ENCODE data around the gene RARS2.
"Not testable (repeated sequence)": the region's sequence is repeated elsewhere in the genome, so short reads cannot be mapped to it uniquely, and the experiment has no call there.

Gene RARS2, protein sequence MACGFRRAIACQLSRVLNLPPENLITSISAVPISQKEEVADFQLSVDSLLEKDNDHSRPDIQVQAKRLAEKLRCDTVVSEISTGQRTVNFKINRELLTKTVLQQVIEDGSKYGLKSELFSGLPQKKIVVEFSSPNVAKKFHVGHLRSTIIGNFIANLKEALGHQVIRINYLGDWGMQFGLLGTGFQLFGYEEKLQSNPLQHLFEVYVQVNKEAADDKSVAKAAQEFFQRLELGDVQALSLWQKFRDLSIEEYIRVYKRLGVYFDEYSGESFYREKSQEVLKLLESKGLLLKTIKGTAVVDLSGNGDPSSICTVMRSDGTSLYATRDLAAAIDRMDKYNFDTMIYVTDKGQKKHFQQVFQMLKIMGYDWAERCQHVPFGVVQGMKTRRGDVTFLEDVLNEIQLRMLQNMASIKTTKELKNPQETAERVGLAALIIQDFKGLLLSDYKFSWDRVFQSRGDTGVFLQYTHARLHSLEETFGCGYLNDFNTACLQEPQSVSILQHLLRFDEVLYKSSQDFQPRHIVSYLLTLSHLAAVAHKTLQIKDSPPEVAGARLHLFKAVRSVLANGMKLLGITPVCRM

DNA sequence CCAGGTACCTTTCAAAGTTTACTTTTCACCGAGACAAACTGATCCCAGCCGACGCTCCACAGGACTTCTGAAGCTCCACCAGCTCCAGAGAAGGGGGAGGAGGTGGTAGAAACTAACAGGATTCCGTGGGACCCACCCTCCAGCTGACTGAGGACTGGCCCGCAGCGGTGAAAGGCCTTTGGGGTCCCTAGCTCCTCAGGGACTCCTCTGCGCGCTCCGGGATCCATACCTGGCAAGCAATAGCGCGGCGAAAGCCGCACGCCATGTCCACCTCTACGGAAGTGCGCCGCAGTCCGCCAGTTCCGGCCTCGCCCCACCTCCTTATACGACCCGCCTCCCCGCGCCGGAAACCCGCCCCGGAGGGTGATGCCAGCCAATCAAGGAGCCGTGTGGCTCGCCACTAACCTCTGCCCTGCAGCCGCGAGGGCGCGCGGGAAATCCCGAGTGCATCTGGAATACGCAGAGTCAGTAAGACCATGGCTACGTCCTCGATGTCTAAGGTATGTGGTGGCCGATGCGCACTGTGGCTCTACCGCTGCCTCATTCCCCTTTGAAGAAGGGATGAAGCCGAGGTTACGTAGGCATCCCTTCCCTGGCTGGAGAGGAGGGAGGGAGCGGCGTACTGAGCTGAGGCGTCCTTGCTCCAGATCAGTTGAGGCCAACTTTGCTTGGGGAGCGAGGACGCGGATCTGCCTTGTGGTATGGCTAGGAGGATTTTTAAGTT is at the start of gene RARS2, which contains the start of gene ORC3:
Gene RARS2 (minus strand): TSS at position 295 of the 724 bp plus-strand sequence. CDS start 30 bp downstream, at position 265.
Gene ORC3 (plus strand): TSS at position 443 of the 724 bp plus-strand sequence. CDS start 34 bp downstream, at position 477.
- DNase-seq (ENCODE audit: low read depth in 2 of 2): peak; percentile 85 to 90

DNA sequence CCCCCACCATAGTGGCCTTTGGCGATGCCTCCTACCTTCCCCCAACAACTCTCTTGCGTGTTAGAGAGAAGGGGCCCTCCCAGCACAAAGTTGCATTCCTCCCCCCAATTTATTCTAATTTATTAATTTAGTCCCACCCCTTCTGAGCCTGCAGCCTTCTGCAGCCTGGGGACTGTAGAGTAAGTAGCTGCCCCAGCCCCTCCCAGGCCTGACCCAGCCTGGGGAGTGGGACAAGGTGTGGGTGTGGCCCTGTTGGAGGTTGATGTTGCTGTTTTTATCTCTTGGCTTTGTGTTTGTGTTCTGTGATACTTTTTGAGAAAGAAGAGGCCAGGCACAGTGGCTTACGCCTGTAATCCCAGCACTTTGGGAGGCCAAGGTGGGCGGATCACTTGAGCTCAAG is 49.6 kb upstream of the RARS2 start:
- DNase-seq (ENCODE audit: low read depth in 2 of 2): no peak

DNA sequence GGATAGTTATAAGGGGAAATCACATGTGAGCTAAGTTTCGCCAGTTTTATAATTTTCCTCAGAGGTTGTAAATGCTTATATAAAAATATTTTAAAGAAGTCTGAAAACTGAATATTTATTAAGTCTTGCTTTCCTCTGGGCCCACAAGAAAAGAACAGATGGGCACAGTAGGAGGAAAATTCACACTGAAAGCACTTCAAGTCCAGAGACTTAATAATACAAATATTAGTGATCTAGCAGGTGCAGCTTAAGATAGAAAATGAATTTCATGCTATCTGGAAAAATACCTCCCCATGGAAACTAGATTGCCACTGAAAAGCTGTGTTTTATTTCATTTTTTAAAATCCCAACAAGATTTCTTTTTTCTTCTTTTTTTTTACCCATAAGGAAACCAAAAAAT is 47.3 kb upstream of the RARS2 start:
- no peak for DNase-seq (ENCODE audit: low read depth in 2 of 2)

DNA sequence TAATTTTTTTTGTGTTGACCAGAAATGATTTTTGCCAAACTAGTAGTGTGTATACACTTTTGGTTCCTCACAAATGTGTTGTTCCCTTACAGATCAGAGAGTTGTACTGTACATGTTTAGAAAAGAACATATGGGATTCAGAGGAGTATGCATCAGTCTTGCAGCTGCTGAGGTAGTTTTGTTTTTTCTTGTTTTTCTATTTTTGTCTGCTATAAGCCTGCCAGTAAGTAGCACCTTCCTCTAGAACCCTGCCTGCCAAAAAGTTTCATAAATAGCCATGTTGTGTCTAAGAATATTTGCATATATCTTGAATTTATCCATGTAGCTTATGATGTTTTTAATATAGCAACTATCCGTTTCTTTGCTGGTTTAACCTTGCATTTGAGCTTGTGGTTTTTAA is 46.5 kb upstream of the RARS2 start:
- no peak for DNase-seq (ENCODE audit: low read depth in 2 of 2)

DNA sequence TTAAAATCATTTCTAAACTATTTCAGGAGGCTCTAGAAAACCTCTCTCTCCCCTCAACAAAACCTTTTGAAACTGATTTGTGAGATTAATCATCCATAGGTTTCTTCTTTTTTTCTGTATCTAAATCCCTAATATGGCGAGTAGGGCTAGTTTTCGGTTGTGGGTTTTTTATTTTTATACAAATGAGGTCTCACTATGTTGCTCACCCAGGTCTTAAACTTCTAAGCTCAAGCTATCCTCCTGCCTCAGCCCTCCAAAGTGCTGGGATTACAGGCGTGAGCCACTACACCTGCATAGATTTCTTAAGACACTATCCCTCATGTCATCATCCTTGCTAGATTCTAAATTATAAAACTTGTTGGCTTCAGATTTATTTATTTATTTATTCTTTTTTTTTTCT is 44.1 kb upstream of the RARS2 start:
- DNase-seq (ENCODE audit: low read depth in 2 of 2): no peak

DNA sequence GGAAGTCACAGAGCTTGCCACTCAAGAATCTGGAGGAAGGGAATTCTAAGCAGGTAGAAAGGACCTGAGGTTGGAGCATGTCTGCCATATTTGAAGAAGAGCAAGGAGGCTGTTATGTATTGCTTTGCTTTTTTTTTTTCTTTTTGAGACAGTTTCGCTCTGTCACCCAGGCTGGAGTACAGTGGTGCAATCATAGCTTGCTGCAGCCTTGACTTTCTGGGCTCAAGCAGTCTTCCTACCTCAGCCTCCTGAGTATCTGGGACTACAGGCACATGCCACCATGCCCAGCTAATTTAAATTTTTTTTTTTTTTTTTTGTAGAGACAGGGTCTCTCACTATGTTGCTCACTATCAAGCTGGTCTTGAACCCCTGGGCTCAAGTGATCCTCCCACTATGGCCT is 41.0 kb upstream of the RARS2 start:
- DNase-seq (ENCODE audit: low read depth in 2 of 2): no peak

DNA sequence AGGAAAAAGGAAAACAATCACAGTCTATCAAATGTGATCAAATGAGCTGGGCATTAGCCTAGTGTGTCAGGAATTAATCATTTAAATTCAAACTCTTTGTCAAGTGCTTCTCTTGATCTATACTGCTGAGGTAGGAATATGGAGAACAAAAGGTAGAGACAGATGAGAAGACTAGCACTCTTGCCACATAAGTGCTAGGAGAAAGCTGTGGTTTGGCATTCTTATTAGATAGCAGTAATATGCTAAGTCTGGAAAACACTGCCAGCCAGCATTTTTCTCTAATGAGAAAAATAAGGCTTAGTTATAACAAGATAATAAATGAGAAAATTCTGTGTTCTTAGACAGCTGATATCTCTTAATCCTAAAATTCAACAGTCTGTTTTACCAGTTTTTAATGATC is 39.1 kb upstream of the RARS2 start:
- DNase-seq (ENCODE audit: low read depth in 2 of 2): no peak

DNA sequence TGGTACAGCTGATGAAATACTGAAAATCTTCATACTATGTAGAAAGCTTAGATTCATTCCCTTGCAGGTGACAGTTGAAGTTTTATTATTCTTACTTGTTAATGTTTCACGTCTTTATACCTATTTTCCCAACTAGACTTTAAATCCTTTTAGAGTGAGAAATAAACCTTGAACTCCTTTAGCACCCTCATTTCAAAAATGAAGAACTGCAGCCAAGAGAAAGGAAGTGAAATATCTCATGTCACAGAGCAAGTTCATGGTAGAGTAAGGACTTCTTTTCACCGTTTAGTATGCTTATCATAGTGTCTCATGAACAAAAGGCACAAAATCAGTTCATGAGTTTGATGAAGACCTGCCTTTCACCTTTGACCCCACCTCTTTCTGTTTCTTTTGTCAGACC is 38.6 kb upstream of the RARS2 start:
- no peak for DNase-seq (ENCODE audit: low read depth in 2 of 2)

DNA sequence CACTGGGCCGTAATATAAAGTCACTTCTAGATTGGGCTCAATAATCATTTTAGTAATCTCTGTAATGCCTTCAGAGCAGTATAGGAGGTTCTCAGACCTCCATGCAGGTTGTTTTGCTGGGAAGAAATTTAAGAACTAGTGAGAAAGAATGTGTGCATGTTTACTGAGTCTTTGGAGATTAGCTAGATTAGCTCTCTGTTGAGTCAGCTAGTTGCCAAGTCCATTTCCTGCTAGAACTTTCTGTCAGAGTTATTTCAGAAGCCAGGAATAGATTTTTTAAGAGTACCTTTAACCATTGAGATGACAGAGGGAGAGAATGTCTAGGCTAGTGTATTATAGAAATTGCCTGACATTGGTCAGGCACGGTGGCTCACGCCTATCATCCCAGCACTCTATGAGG is 33.5 kb upstream of the RARS2 start:
- no peak for DNase-seq (ENCODE audit: low read depth in 2 of 2)

DNA sequence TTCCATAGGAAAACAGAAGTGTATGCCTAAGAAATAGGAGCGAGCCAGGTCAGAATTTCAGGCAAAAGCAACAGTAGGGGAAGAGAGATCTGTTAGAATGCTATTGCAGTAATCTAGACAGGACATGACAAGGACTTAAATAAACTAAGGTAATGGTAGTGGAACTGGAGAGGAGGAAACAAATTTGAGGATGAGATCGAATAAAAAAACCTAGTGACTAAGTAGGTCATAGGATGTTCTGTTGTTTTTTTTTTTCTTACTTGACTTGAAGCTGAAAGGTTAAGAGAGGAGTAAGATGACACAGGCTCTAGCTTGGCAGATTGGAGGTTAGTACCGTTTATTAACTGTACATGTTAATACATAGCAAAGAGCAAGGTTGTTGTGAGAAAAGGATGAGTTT is 28.7 kb upstream of the RARS2 start:
- DNase-seq (ENCODE audit: low read depth in 2 of 2): no peak

DNA sequence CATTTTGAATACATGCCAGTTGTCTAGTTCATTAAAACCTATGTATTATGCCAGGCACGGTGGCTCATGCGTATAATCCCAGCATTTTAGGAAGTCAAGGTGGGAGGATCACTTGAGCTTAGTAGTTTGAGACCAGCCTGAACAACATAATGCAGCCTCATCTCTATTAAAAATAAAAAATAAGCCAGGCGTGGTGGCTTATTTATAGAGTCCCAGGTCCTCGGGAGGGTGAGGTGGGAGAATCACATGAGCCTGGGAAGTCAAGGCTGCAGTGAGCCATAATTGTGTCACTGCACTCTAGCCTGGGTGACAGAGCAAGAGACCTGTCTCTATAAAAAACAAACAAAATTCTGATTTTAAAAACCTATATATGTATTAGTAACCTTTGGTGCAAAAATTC is 27.6 kb upstream of the RARS2 start:
- DNase-seq (ENCODE audit: low read depth in 2 of 2): no peak

DNA sequence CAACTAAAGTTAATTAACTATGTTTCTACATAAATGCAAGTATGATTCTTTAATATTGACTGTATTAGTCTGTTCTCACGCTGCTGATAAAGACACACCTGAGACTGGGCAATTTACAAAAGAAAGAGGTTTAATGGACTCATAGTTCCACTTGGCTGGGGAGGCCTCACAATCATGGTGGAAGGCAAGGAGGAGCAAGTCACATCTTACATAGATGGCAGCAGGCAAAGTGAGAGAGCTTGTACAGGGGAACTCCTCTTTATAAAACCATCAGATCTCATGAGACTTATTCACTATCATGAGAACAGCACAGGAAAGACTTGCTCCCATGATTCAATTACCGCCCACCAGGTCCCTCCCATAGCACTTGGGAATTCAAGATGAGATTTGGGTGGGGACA is 23.2 kb upstream of the RARS2 start:
- DNase-seq (ENCODE audit: low read depth in 2 of 2): not testable (repeated sequence)

DNA sequence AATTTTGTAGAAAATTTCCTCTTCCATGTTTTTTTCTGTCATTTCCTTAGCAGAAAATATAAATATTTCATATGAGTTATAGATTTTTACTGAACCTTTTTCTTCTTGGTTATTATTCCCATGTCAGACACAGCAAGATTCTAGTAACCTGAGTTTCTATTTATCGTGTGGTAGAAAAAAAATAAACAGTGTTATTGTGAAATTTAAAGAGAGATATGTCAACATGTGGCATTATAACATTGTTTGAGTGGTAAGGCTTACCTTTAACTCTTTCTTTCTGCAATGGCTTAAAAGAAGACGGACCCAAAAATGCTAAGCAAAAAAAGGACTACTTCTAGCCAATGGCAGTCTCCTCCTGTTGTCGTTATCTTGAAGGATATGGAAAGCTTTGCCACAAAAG is 19.0 kb upstream of the RARS2 start:
- DNase-seq (ENCODE audit: low read depth in 2 of 2): no peak

DNA sequence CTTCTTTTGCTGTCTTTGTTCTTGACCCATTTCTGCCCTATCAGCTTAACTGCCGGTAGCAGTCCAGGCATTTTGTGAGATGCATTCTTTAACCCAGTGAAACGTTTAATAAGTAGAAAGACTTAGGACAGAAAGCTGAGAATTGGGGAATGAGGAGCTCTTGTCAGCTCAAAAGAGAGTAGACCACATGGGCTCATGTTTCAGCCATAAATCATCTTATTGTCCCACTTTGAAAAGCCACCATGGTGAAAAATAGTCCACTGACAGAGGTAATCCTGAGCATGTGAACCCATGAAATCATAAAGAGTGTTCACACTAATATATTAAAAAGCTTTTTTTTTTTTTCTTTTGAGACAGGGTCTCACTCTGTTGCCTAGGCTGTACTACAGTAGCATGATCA is 16.4 kb upstream of the RARS2 start:
- DNase-seq (ENCODE audit: low read depth in 2 of 2): no peak

DNA sequence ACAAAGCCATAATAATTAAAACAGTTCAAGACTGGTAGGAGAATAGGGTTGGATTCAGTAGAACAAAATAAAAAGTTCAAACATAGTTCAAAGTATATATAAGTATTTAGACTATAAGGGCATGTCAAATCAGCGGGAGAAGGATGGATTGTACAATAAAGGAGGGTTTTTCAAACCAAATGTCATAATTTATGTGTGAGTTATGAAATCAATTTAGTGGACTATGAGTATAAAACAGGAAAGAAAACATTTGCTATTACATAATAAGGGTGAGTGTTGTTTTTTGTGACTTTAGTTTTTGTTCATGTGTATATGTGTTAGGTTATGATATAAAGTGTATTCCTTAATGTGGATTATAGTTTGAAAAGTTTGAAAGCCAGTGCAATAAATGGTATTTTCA is 10.8 kb upstream of the RARS2 start:
- no peak for DNase-seq (ENCODE audit: low read depth in 2 of 2)

DNA sequence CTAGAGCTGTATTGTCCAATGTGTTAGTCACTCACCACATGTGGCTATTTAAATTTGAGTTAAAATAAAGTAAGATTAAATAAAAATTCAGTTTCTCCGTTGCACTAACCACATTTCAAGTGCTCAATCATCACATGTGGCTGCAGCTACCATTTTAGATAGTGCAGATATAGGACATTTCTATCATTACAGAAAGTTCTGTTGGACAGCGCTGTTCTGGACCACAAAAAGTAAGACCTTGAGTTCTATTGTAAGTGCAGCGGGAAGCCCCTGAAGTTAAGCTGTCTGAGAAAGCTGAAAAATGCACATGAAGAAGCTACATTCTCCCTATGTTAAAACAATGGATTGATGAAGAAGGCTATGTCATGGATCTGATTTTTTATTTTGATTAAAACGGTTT is 1.2 kb upstream of the RARS2 start:
- no peak for DNase-seq (ENCODE audit: low read depth in 2 of 2)

DNA sequence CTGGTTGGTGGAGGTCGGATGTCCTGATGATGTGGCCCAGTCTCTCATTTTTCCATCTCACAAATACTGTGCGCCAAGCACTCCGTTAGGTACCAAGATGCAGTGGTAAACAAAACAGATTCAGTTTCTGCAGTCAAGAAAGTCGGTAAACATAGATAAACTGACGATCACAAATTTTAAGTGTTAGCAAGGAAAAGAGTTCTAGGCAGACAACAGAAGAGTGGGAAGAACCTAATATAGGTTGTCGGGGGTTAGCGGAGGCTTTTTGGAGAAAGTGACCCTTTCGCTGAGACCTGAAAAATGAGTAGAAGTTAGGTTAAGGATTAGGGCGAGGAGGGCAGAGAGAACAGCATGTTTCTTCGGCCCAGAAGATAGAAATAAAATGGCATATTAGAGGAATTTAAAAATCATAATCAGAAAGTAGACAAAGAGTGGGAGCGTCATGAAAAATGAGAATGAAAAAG is 662 bp upstream of the RARS2 start:
- DNase-seq (ENCODE audit: low read depth in 2 of 2): no peak

DNA sequence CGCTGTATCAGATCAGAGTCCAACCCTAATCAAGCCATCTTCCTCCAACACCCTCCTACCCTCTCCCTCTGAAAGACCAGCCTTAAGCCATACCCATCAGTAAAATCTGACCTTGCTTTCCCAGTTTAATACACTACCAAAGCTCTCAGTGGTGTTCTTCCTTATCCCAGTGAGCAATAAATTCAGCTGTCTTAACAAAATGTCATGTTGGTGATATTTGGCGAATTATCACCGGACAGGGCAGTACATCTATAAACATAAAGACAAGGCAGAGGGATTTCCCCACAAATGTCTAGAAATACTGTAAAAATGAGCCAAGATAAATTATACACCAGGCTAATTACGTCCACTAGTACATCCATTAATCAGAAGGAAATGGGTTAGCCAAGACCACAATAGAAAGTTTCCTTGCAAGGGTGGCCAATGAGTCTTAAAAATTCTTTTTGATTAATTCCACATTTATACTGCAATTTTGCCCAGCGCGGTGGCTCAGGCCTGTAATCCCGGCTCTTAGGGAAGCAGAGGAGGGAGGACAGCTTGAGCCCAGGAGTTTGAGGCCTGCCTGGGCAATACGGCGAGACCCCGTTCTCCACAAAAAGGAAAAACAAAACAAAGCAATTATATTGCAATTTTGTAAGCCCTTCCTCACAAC is 905 bp downstream of the RARS2 start:
- DNase-seq (ENCODE audit: low read depth in 2 of 2): no peak

DNA sequence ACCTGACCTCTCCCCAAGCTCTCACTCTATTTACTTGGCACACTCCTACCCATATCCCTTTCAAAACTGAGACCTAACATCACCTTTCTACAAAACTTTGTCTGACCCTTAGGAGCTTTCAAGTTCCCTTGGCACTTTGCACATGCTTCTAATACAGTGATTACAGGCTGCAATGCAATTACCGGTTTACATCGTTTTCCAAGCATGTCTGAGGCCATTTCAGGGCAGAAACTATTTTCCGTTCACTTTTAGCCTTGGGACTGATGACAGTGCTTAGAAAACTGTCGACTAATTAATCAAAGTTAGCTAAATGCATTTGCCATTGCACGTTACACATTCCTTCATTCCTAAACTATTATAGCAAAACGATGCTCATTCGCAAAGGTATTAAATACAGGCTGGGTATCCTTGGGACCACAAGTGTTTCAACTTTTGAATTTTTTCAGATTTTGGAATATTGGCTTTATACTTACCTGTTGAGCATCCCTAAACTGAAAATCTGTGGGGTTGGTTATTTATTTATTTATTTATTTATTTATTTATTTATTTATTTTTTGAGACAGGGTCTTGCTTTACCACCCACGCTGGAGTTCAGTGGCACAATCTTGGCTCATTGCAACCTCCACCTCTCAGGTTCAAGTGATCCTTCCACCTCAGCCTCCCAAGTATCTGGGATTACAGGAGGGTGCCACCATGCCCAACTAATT is 3.3 kb downstream of the RARS2 start:
- DNase-seq (ENCODE audit: low read depth in 2 of 2): no peak

DNA sequence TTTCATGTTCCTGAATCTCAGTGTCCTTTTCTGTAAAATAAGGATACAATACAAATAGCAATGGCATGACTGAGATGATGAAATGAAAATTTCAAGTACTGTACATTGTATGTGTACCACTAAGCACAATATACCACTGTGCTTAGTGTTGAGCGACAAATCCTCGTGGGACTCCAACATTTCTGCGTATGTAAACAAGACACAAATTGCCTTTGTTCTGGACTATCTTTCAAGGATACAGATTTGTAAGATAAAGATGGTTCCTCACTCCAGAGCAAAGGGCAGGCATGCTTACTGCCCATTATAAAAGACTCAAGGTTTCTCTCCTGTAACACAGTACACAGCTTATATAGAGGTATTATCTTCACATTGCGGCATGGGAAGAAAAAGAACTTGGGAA is 6.0 kb downstream of the RARS2 start:
- DNase-seq (ENCODE audit: low read depth in 2 of 2): no peak

DNA sequence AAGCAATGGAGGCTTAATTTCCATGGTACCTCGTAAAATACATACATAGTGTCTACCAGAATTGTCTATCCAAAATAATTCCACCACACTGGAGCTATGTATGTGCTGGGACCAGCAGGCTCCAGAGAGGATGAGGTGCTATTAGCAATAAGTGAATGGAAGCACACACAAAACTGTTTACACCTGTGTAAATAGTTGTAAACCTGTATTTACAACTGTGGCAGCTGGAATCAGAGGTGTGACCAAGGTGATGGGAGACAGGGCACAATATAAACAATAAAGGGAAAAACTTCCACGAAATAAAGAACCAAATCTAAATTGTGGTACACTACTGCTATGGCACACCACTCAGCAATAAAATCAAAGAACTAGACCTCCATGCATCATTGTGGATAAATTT is 14.4 kb downstream of the RARS2 start:
- DNase-seq (ENCODE audit: low read depth in 2 of 2): no peak

All from stimulated activated CD8-positive, alpha-beta memory T cell treated with anti-CD3 and anti-CD28 coated beads, Interleukin-7, amount 100 ng/mL, for 4 hours (primary cell).